GM18498 (cell line): Measurements from ENCODE around the gene FIBCD1.

ENCODE experiments used
- ATAC-seq: cut with Tn5 transposase; IDR thresholded peaks from one replicate; pipeline ENCODE4 v1.9.1; 2021; ENCODE audit warnings: mild to moderate bottlenecking, moderate library complexity; ENCODE audit not compliant: unreplicated experiment

FIBCD1 gene

GRCh38 chr9:130923611-130924447 lies 15.2 kb downstream of the FIBCD1 start:
- ATAC-seq: no peak

- no peak for ATAC-seq
Observed at GRCh38 chr9:130922893-130923610, 16.0 kb downstream of the FIBCD1 start.

- ATAC-seq: no peak
Observed at GRCh38 chr9:130921989-130922892, 16.8 kb downstream of the FIBCD1 start.

DNA sequence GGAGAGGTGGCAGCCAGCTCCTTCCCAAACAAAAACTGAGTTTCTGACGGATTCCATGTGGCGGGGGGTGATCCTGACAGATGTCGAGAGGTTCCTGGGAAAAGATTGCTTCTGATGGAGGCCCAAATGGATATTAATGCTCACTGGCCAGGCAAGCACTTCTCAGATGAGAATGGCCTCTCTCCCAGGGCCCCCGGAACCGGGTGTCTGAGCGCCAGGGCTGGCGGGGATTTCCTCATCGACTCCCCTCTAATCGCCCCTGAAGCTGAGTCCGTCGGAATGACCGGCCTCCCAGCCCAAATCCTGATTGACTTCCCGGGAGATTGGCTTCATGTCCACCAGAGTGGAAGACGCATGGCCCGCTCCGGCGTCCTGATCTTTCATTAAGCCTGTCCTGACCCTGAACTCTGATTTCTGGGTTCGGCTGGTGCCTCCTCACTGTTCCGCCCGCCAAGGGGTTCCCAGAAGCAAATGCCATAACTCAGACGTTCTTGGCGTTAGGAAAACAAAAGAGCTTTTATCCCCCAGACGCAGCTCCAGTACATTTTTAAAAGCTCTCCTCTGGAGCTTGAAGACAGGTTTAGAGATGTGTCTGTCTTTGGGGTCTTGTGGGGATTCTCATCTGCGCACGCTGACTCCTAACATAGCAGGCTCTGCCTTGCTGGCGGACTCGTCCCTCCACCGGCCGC lies 17.6 kb downstream of the FIBCD1 start:
- ATAC-seq: no peak

- no peak for ATAC-seq
Observed at GRCh38 chr9:130920762-130921299, 18.2 kb downstream of the FIBCD1 start.

- ATAC-seq: no peak
Observed at GRCh38 chr9:130920233-130920632, 18.8 kb downstream of the FIBCD1 start.

DNA sequence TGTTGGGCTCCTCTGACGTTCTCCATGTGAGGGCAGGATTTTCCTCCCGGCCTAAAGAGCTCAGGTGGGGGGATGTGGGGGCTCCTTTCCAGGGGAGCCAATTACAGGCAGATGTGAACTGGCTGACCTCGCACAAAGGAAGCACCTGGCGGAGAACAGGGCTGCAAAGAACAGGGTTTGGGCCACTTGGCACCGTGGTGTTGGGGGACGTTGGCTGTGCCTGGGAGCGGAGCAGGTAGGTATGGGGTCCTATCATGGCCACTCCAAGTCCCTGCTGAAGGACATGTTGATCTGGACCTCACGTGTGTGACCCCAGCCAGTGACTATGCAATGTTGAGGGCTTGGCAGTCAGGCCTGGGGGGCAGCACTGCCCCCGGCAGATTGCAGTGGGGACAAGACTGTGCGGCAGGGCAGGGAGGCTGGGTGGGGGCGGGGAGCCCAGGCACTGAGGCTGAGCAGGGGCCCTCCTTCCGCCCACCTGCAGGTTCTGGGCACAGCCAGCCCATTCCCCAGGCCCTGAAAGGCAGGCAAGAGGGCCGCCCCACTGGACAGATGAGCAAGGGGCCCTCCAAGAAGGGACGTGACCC lies 19.4 kb downstream of the FIBCD1 start:
- ATAC-seq: no peak

DNA sequence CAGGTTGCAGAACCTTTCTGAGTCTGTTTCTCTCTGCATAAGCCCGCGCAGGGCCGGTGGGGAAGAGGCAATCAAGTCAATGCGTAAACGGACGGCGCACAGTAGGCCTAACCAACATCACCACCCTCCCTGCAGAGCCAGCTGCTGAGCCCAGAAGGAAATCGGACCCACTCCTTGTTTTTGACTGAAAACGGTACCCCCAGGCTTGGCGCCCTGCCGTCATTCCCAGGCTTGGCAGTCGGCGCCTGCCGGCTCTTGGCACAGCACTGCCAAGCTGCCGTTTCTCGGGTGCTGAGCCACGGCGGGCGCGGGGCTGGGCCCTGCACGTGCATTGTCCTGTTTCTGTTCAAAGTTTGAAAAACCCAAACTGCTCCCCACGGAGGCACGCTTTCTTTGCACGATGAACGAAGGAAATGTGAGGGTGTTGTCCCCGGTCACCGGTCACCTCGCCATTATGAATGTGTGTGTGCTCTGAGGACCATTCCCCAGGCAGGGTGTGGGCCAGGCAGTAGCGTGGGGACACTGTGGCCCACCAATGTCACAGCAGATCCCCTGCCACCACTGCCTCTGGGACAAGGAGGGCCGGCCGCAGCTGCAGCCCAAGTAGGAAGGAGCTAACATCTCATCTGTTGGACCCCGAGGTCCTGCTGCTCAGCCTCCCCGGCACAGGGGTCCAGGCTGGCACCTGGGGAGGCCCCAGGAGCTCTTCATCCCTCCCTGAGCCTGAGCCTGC lies 20.1 kb downstream of the FIBCD1 start:
- ATAC-seq: no peak

DNA sequence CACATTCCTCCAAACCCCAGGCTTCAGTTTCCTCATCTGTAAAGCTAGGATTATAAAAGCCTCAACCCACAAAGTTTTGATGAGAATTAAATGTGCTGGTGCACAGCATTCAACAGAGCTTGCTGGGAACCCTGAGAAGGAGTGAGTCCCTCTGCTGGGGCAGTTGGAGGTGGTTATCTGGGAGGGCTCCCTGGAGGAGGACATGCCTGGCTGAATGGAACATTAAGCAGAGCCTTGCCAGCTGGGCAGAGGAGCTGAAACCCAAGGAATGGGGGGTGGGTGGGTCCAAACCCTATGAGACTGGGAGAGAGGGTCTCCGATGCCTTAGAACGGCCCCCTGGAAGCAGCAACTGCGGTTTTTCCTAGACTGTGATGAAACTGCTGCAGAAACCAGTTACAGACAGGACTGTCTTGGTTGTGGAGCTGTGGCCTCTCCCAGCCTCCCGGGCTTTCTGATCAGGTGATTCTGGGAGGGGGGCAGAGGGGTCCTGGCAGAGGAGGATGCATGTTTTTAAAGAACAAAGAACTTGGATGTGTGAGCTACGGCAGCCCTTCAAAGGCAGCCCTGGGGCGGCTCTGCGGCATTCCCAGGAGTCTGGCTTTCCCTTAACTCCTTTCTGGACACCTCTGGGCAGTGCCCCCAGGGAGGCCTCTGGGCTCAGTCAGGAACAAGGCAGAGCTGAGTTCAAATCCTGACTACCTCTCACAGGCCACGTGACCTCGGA lies 20.8 kb downstream of the FIBCD1 start:
- no peak for ATAC-seq

GRCh38 chr9:130917168-130917960 lies 21.7 kb downstream of the FIBCD1 start:
- ATAC-seq: no peak

DNA sequence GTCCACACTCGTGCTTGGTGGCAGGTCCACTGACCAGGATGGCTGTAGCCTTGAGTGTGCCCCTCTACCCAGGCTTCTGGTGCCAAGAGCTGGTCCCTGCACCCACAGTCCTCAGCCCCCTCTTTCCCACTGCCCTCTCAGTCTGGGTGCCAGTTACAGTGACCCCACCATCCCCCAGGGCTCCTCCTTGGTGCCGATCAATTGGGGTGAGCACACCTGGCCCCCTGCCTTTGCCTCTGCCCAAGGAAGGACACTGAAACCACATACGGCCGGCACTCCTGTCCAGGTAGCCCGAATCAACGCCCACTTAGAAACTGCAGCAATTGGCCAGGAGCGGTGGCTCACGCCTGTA lies 24.0 kb downstream of the FIBCD1 start:
- ATAC-seq: no peak

DNA sequence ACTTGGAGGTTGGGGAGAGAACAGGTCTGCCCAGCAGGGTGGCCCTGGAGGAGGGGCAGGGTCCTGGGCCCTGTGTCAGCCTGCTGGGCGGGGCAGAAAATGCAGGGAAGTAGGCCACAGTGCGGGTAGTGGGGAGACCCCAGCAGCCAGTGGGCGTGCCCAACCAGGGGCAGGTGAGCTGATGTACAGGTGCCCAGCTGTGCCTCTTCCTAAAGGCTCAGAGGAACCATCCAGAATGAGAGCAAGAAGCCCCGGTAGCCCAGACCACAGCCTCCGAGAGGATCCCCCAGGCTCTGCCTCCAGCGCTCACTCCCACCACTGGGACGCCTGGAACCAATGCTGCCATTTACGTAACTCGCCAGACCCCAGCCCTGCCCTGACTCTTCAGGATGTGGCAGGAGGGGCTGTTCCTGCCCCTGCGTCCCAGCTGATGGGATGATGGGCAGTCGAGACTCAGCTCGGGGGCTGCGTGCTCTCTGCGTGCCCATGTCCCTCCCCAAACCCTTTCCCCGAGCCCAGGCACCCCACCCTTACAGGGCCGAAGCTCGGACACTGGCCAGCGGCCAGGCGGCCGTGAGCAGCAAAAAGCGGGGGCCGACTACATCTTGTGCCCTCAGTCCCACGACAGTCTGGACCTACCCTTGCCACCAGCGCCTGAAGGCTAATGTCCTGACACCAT lies 24.5 kb downstream of the FIBCD1 start:
- no peak for ATAC-seq

DNA sequence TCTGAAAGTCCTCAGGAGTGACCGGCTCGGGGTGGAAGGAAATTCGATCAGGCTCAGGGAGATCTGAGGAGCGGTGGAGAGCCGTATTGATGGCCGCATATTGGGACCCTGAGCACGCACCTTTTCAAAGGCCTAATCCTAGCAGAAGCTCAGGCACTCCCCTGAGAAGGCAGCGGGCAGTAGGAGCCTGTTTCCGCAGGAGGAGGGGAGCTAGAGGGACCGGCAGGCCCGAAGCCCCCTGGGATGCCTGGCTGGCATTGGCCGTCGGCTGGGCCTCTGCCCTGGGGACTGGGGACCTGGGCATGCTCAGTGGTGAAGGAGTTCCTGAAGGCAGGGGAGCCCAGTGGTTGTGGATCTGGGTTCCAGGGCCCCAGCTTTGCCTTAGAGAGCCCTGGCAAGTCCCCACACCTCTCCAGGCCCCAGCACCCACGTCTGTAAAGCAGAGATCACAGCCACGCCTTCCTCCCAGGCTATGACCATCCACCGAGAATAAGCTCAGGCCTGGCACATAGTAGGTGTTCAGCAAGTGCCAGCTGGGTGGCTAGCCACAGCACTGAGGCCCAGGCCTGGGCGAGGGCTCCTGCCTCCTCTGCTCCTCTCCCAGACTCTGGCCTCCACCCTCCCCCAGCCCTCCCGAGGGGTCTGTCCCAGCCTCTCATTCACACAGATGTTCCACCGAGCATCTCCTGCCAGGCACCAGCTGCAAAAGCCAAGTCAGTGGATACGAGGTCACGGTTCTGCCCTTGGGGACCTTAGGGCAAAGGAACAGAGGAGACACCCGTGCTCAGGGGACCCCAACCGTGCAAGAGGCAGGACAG lies 25.2 kb downstream of the FIBCD1 start:
- no peak for ATAC-seq

DNA sequence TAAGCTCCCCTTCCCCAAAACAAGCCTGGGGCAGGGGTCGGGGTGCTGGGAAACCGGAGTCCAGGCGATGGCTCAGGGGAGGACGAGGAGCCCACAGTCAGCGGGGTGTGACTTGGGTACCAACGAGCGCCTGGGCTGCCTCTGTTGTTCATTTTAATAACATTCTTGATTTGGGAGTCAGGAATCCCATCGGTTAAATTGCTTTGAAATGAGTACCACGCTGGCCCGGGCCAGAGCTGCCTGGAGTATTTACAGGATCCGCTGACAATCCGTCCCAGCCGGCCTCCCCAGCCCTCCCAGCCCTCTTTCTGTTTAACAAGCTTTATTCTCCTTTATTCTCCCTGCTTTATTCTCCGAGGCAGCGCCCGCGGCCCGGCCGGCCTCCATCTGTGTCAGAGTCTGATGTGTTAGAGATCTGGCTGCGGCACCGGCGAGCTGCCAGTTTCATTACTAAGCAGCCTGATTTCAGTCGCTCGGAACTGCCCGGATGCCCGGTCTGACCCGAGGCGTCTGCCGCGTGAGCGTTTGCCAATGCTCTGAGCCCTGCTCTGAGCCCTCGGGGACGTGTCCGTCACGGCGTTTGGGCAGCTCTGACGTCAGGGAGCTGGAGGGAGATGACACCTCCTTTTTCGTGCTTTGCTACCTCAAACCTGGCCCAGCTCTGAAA lies 26.0 kb downstream of the FIBCD1 start:
- ATAC-seq: no peak

DNA sequence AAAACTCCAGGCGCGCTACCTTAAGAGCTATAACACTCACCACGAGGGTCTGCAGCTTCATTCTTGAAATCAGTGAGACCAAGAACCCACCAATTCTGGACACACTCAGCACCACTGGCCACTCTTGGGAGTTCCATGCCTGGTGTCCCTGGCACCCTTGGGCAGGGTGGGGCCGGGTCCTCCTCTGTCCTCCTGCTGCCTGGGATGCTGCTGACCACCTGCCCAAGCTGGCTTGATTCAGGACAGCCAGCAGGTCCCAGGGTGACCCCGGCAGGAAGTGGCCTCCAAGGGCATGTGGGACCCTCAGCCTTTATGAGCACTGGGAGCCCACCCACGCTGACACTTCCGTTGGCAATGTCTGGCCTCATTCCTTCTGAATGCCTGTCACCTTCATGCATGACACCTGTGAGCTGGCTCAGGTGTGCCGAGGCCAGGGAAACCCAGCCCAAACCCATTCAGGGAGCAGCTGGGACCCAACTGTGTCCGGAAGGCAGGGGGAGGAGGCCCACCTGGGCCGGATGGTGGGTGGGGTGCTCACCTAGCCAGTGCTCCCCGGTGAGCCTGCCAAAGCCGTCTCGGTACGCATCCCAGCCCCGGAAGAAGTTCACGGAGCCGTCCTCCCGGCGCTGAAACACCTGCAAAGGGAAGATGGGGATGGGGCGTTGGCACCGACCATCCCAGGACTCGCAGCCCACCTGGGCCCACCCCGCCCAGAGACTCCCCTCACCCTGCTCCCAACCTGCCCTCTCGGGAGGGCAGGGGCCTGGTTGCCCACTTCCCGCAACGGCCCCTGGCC lies 27.6 kb downstream of the FIBCD1 start:
- no peak for ATAC-seq
